LNCaP clone FGC (cell line): ENCODE results near the gene RGL3.
"Not testable (repeated sequence)": the region's sequence is repeated elsewhere in the genome, so short reads cannot be mapped to it uniquely, and the experiment has no call there.

Experiments used
- DNase-seq: peaks from one replicate; pipeline ENCODE4 v3.0.0-alpha.2; 2011; ENCODE audit warnings: low read depth
- H3K4me3 ChIP-seq: 2 replicates; pipeline ENCODE4 v1.5.1; 2011; ENCODE audit warnings: mild to moderate bottlenecking, low read depth, low read length, control low read depth
- TF ChIP-seq, protein P1 (sequence below): IDR thresholded peaks from 2 replicates; pipeline ENCODE4 v1.5.1; 2012; ENCODE audit warnings: mild to moderate bottlenecking; ENCODE audit not compliant: control insufficient read depth, insufficient read depth; ENCODE audit errors: extremely low read depth

Gene RGL3

DNA sequence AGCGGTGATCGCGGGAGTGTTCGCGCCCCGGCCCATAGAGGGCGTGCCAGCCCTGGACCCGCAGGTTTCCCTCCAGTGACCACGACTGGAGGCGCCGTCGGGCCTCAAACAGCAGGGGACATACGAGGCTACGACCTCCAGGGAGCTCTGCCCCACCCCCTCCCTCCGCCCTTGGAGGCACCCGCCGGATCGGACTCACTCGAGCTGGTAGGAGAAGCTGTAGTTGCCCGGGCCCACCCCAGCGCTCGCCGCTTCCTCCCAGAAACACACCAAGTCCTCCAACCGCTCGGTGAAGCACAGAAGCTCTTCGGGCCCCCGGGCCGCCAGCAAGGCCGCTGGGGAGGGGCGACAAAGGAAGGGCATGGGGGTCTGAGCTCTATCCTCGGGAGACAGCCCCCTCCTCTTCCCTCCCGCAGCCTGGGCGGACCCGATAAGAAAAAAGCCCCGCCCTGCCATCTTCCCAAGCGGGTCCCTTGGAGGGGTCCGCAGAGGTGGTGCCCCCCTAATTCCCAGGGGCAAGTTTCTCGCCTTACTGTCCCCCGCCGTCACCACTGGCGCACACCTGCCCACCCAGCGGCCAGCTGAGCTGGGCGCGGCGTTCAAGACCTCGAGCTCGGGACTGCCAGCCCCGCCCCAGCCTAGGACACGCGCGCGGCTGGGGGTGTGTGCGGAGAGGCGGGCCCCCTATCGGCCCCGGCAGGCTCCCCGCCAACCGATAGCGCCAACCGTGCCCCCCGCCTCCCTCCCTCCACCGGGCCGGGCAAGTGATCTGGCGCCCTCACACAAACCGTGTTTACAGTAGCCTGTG, 36.0 kb downstream of the RGL3 start:
- H3K4me3 ChIP-seq = peak overlapping the region; percentile 54

DNA sequence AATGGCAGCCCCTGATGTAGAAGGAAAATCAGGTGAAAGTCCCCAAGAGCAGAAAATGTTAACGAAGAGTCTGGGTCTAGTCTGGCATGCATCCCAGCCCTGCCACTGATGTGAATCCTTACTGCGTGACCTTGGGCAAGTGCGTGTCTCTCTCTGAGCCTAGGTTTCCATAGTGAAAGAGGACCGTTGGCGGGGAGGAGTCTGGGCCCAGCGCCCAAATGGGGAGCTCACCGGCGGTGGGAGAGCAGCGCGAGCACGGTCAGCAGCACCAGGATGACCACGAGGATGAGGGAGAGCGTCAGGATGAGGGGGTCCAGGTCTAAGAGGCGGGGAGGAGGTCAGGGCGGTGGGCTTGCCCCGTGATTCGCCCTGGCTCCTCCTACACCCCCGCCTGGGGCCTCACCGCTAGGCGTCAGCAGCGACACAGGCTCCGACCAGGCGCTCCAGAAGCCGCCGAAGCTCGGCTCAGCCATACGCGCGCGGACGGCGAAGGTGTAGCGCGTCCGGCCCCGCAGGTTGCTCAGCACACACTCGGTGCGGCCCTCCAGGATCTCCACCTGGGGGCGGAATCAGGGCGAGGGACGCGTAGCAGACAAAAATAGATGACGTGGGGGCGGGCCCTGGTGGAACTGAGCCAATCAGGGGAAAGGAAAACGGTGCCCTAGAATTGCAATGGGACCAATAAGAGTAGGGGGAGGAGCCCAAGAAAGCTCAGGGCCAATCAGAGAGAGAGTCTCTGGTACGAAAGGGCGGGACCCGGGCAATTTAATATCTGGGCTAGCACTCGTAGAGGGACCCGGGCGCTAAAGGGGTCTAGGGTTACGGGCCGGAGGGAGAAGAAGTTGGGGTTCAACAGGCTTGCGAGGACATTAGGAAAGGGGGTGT, 38.2 kb downstream of the RGL3 start:
- TF ChIP-seq, protein P1, sequence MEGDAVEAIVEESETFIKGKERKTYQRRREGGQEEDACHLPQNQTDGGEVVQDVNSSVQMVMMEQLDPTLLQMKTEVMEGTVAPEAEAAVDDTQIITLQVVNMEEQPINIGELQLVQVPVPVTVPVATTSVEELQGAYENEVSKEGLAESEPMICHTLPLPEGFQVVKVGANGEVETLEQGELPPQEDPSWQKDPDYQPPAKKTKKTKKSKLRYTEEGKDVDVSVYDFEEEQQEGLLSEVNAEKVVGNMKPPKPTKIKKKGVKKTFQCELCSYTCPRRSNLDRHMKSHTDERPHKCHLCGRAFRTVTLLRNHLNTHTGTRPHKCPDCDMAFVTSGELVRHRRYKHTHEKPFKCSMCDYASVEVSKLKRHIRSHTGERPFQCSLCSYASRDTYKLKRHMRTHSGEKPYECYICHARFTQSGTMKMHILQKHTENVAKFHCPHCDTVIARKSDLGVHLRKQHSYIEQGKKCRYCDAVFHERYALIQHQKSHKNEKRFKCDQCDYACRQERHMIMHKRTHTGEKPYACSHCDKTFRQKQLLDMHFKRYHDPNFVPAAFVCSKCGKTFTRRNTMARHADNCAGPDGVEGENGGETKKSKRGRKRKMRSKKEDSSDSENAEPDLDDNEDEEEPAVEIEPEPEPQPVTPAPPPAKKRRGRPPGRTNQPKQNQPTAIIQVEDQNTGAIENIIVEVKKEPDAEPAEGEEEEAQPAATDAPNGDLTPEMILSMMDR = peak; percentile 67
- peak; percentile 92 for DNase-seq

More for the DNA sequence above, 36.0 kb downstream of the RGL3 start:
- DNase-seq = no peak
- TF ChIP-seq, protein P1 = peak; percentile 42

DNA sequence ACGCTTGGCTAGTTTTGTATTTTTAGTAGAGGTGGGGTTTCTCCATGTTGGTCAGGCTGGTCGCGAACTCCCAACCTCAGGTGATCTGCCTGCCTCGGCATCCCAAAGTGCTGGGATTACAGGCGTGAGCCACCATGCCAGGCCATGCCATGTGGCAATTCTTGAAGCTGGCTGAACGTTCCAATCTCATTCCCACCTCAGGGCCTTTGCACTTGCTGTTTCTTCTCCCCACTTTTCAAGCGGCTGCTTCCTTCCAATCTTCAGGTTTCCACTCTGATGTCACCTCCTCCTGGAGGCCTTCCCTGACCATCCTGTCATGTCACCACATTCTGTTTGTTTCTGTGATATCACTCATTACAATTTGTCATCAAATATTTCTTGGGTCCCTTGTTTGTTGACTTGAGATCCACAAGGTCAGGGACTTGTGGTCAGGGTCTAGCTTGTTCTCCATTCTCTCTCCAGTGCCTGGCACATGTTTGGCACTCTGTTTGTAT, 39.2 kb downstream of the RGL3 start:
- TF ChIP-seq, protein P1 = no peak
- peak overlapping the region; percentile 75 for H3K4me3 ChIP-seq
- no peak for DNase-seq

More for the DNA sequence above, 38.2 kb downstream of the RGL3 start:
- H3K4me3 ChIP-seq = peak overlapping the region; percentile 75

DNA sequence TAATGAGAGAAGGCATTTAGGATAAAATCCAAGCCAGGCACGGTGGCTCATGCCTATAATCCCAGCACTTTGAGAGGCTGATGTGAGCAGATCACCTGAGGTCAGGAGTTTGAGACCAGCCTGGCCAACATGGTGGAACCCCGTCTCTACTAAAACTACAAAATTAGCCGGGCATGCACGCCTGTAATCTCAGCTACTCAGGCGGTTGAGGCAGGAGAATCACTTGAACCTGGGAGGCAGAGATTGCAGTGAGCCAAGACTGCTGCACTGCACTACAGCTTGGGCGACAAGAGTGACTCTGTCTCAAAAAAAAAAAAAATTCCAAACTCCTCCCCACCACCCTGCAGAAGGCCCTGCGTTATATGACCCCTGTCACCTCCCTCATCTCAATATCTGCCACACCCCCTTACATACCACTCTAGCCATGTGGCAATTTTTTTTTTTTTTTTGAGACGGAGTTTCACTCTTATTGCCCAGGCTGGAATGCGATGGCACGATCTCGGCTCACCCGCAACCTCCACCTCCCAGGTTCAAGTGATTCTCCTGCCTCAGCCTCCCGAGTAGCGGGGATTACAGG, 39.8 kb downstream of the RGL3 start:
- H3K4me3 ChIP-seq, DNase-seq: not testable (repeated sequence)

DNA sequence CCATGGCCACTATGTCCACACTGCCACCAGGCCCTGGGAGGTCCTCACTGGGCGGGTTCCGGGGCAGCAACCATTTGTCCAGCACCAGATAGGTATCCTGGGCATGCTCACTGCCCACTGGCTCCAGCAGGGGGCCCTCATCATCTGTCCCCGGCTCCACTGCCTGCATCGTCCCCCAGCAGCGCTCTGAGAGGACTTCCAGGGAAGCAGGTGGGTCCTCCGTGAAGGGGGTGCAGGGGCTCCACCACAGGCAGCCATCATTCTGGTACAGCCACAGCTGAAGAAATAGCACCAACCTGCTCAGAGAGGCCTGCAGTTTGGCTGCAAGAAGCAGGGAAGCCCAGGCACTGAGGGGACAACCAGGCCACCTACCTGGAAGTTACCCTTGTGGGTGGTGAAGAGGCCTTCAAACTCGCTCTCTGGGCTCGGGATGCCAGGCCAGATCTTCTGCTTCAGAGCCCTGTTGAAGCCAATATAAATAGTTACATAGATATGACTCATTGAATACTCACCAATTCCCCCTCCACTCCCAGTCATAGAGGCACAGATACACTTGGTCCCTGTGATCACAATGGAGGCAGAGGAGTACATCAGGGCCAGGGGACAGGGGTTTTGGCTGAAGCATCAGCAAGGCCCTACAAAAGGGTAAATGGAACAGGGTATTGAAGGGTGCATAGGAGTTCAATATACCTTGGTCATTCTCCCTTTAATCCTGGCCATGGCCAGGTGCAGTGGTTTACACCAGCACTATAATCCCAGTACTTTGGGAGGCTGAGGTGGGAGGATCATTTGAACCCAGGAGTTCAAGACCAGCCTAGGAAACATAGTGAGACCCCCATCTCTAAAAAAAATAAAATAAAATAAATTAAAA, 40.6 kb downstream of the RGL3 start:
- peak; percentile 58 for DNase-seq
- TF ChIP-seq, protein P1 = peak; percentile 41
- H3K4me3 ChIP-seq = no peak overlapping the region

DNA sequence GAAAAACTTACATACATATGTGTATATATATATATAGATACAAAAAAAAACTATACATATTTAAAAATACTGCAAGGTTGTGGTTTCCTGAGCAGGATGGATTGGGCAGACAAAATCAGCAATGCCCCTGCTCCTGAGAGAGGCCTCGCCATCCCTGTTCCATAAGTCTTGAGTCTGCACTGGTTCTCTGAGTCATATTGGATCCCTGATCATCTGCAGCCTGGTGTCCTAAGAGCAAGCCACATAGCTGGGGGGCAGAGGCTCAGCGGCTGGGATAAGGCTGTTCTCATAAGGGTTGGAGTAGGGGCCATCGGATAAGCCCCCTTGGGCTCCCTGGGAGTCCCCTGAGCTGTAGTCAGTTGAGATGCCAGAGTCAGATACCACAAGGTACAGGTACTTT, 41.4 kb downstream of the RGL3 start:
- no peak for DNase-seq
- no peak overlapping the region for H3K4me3 ChIP-seq
- TF ChIP-seq, protein P1 = no peak
